Stimulated activated CD8-positive, alpha-beta memory T cell treated with anti-CD3 and anti-CD28 coated beads, Interleukin-2, amount 100 ng/mL, for 48 hours (primary cell): ENCODE data around the gene SDK1.
"Not testable (repeated sequence)": the region's sequence is repeated elsewhere in the genome, so short reads cannot be mapped to it uniquely, and the experiment has no call there.

Source experiments
- DNase-seq, 2 donors: peaks; one replicate each; pipeline ENCODE4 v3.0.0-alpha.2; 2020; ENCODE audit warnings: low read depth in 2 of 2

The SDK1 gene

GRCh38 chr7:3956949-3957348 is 655.9 kb downstream of the SDK1 start:
- DNase-seq = no peak

GRCh38 chr7:3957472-3958108 is 656.5 kb downstream of the SDK1 start:
- DNase-seq = no peak

GRCh38 chr7:3958109-3958483 is 657.0 kb downstream of the SDK1 start:
- DNase-seq = no peak

GRCh38 chr7:3959364-3959763 is 658.3 kb downstream of the SDK1 start:
- DNase-seq = no peak

GRCh38 chr7:3960050-3960763 is 659.2 kb downstream of the SDK1 start:
- DNase-seq = no peak

GRCh38 chr7:3960942-3961341 is 659.9 kb downstream of the SDK1 start:
- no peak for DNase-seq

- DNase-seq = no peak
These were observed 660.9 kb downstream of the SDK1 start for GRCh38 chr7:3961857-3962503.

GRCh38 chr7:3963768-3964167 is 662.7 kb downstream of the SDK1 start:
- DNase-seq = not testable (repeated sequence)

GRCh38 chr7:3964980-3965606 is 664.0 kb downstream of the SDK1 start:
- no peak for DNase-seq

GRCh38 chr7:3965794-3966395 is 664.8 kb downstream of the SDK1 start:
- no peak for DNase-seq

GRCh38 chr7:3968234-3968633 is 667.2 kb downstream of the SDK1 start:
- no peak for DNase-seq

GRCh38 chr7:3969286-3969685 is 668.2 kb downstream of the SDK1 start:
- DNase-seq = no peak

GRCh38 chr7:3971323-3971722 is 670.3 kb downstream of the SDK1 start:
- DNase-seq = no peak

GRCh38 chr7:3973264-3973663 is 672.2 kb downstream of the SDK1 start:
- DNase-seq = no peak

GRCh38 chr7:3974329-3974728 is 673.3 kb downstream of the SDK1 start:
- DNase-seq = no peak

GRCh38 chr7:3975371-3975770 is 674.3 kb downstream of the SDK1 start:
- no peak for DNase-seq

GRCh38 chr7:3977391-3977790 is 676.3 kb downstream of the SDK1 start:
- no peak for DNase-seq

- no peak for DNase-seq
These were observed 677.8 kb downstream of the SDK1 start for GRCh38 chr7:3978839-3979238.

- no peak for DNase-seq
These were observed 678.7 kb downstream of the SDK1 start for GRCh38 chr7:3979611-3980299.

- DNase-seq = no peak
These were observed 679.2 kb downstream of the SDK1 start for GRCh38 chr7:3980300-3980643.

- no peak for DNase-seq
These were observed 680.2 kb downstream of the SDK1 start for GRCh38 chr7:3981281-3981680.

GRCh38 chr7:3984456-3984855 is 683.4 kb downstream of the SDK1 start:
- no peak for DNase-seq
